Common myeloid progenitor, CD34-positive (primary cell): Measurements from ENCODE around the gene ARPC1A.
A peak's percentile ranks its signal among the peaks of the same experiment; 100 is the strongest.
"Not testable (repeated sequence)": the region's sequence is repeated elsewhere in the genome, so short reads cannot be mapped to it uniquely, and the experiment has no call there.

Experiments used
- CTCF ChIA-PET: fragments of 350-600 bp; sonication (Branson Sonifier 250); formaldehyde crosslinking; loops from one replicate; lab custom pipeline; 2021; ENCODE audit warnings: antibody characterized with exemption; lab: Charles Lee
- POLR2A ChIA-PET: fragments of 350-600 bp; sonication (Branson Sonifier 250); formaldehyde crosslinking; loops from one replicate; lab custom pipeline; 2021; ENCODE audit warnings: antibody characterized with exemption; lab: Charles Lee
- DNase-seq, 3 donors: peaks; one replicate each; pipeline versions ENCODE4 v3.0.0 to v3.0.0-alpha.2; 2013
- H3K27ac ChIP-seq, 2 experiments: 1 replicate in 1 of 2; 2 replicates in 1 of 2; pipeline ENCODE4 v1.7.0; 2013; ENCODE audit warnings: inconsistent platforms in 2 of 2, low read length in 2 of 2, mild to moderate bottlenecking in 2 of 2, low read depth in 1 of 2, moderate library complexity in 1 of 2; ENCODE audit not compliant: severe bottlenecking in 2 of 2, insufficient read depth in 1 of 2, poor library complexity in 1 of 2
- H3K27me3 ChIP-seq, 5 experiments: replicated peaks in 2 of 5; 1 replicate in 3 of 5; 2 replicates in 2 of 5; pipeline versions ENCODE4 v1.6.1 to v1.7.0; 2013; ENCODE audit warnings: low read length in 4 of 5, mild to moderate bottlenecking in 2 of 5, moderate library complexity in 2 of 5, inconsistent platforms in 1 of 5; ENCODE audit not compliant: insufficient read depth in 5 of 5, control insufficient read depth in 4 of 5
- H3K36me3 ChIP-seq, 4 experiments: 1 replicate in 2 of 4; 2 replicates in 2 of 4; pipeline versions ENCODE4 v1.6.1 to v1.7.0; 2013; ENCODE audit warnings: low read length in 3 of 4, control low read depth in 1 of 4, mild to moderate bottlenecking in 1 of 4; ENCODE audit not compliant: control insufficient read depth in 4 of 4, insufficient read depth in 4 of 4
- H3K4me1 ChIP-seq, 4 experiments: 1 replicate in 3 of 4; 2 replicates in 1 of 4; pipeline versions ENCODE4 v1.6.1 to v1.7.1; 2013; ENCODE audit warnings: low read length in 3 of 4, mild to moderate bottlenecking in 3 of 4, control low read depth in 1 of 4, inconsistent platforms in 1 of 4, moderate library complexity in 1 of 4; ENCODE audit not compliant: control insufficient read depth in 4 of 4, insufficient read depth in 4 of 4; ENCODE audit errors: control extremely low read depth in 1 of 4
- H3K4me3 ChIP-seq, 7 experiments: 1 replicate in 4 of 7; 2 replicates in 3 of 7; pipeline versions ENCODE4 v1.5.1 to v1.7.0; 2013; ENCODE audit warnings: mild to moderate bottlenecking in 7 of 7, low read length in 6 of 7, moderate library complexity in 6 of 7, inconsistent platforms in 2 of 7, low read depth in 2 of 7, control low read depth in 1 of 7; ENCODE audit not compliant: insufficient read depth in 4 of 7, control insufficient read depth in 1 of 7; ENCODE audit errors: extremely low read depth in 1 of 7
- H3K9me3 ChIP-seq, 5 experiments: 1 replicate in 4 of 5; 2 replicates in 1 of 5; pipeline versions ENCODE4 v1.6.1 to v1.7.1; 2013; ENCODE audit warnings: low read length in 4 of 5, mild to moderate bottlenecking in 2 of 5, inconsistent platforms in 1 of 5, low read depth in 1 of 5, moderate library complexity in 1 of 5; ENCODE audit not compliant: control insufficient read depth in 4 of 5, insufficient read depth in 2 of 5; ENCODE audit errors: control extremely low read depth in 1 of 5
- WGBS: methylation state at CpG from one replicate; pipeline ENCODE4 v1.1.5; 2013; ENCODE audit not compliant: insufficient coverage; 5-methylcytosine and 5-hydroxymethylcytosine counted together

Gene ARPC1A

DNA sequence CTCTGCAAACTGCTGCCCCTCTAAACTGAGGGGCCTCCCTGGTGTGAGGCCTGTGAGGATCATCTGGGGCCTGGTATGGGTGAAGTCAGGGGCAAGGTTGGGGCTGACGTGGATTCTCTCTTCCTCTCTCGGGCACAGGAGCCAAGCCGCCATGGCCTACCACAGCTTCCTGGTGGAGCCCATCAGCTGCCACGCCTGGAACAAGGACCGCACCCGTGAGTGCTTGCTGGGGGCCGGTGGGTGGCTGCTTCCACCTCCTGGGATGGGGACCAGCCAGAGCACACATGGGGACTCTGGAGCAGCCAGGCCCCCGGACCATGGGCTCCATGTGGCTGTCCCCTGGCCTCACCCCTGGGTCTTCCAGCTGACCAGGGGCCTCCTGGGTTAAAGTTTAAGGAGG lies 59.9 kb downstream of the ARPC1A start:
- H3K36me3 ChIP-seq = peaks cover 0 to 64% (median 37%) of the 10 kb centered on the region in 4 experiments
- ChIA-PET POLR2A (no interaction called here), CTCF (interaction anchor here (0.8 to 3.1 kb wide), 5 partner anchors 12 to 22 kb away, joined by 3 to 24 read pairs (median 7); no protein-coding TSS in a partner anchor)
- DNase-seq = peak in 2 of 3 donors; percentile 31 to 41
- H3K27me3 ChIP-seq = no peaks in the 10 kb centered on the region
- H3K27ac ChIP-seq = no peak overlapping the region
- WGBS = 26% methylated on average over 8 of the region's 8 CpGs
- no peaks in the 10 kb centered on the region for H3K9me3 ChIP-seq
- peaks cover 0 to 31% (median 20%) of the 10 kb centered on the region in 4 experiments for H3K4me1 ChIP-seq
- peak overlapping the region in 2 of 7 experiments; percentile 10 to 19 for H3K4me3 ChIP-seq

DNA sequence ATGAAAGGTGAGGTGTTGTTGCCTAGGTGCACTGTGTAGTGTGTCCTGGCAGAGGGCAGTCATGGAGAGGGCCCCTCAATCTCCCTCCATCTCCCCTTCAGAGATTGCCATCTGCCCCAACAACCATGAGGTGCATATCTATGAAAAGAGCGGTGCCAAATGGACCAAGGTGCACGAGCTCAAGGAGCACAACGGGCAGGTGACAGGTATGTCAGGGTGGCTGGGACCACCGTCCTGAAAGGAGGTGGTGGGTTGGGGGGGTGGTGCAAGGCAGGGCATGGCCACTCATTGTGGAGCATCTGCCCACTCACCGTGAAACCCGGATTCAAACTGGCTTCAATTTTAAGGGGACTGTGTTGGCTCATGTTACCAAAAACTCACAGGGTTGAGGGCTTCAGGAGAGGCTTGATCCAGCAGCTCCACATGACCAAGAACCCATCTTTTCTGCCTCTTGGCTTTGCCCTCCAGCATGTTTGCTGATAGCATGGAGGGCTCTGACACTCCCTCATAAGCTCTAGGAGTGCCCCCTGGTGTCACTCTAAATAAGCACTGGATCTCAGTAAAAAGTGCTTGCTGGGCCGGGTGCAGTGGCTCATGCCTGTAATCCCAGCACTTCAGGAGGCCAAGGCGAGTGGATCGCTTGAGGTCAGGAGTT lies 61.0 kb downstream of the ARPC1A start:
- POLR2A ChIA-PET = no interaction called here
- Histone ChIP-seq H3K27me3 (no peaks in the 10 kb centered on the region), H3K4me3 (no peak overlapping the region), H3K36me3 (peaks cover 0 to 66% (median 40%) of the 10 kb centered on the region in 4 experiments), H3K4me1 (peaks cover 0 to 20% (median 8%) of the 10 kb centered on the region in 4 experiments), H3K9me3 (no peaks in the 10 kb centered on the region), H3K27ac (no peak overlapping the region)
- DNase-seq = peak in 2 of 3 donors; percentile 82 to 85
- CTCF ChIA-PET = interaction anchor here (0.8 to 3.1 kb wide), 9 partner anchors 14 to 41 kb away, joined by 3 to 24 read pairs (median 4); no protein-coding TSS in a partner anchor
- WGBS = 94% methylated on average over 9 of the region's 9 CpGs

DNA sequence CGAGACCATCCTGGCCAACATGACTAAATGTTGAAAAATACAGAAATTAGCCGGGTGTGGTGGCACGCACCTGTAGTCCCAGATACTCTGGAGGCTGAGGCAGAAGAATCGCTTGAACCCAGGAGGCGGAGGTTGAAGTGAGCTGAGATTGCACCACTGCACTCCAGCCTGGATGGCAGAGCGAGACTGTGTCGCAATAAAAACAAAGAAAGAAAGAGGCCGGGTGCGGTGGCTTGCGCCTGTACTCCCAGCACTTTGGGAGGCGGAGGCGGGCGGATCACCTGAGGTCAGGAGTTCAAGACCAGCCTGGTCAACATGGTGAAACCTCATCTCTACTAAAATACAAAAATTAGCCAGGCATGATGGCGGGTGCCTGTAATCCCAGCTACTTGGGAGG lies 61.5 kb downstream of the ARPC1A start:
- H3K36me3 ChIP-seq = peaks cover 0 to 67% (median 44%) of the 10 kb centered on the region in 4 experiments
- H3K9me3 ChIP-seq, POLR2A ChIA-PET, H3K27me3 ChIP-seq, DNase-seq, H3K4me3 ChIP-seq, H3K27ac ChIP-seq: not testable (repeated sequence)
- H3K4me1 ChIP-seq = peaks cover 0 to 16% (median 8%) of the 10 kb centered on the region in 4 experiments
- 93% methylated on average over 13 of the region's 14 CpGs for WGBS
- CTCF ChIA-PET = interaction anchor here (1.3 to 3.1 kb wide), 8 partner anchors 14 to 41 kb away, joined by 3 to 24 read pairs (median 6); no protein-coding TSS in a partner anchor

DNA sequence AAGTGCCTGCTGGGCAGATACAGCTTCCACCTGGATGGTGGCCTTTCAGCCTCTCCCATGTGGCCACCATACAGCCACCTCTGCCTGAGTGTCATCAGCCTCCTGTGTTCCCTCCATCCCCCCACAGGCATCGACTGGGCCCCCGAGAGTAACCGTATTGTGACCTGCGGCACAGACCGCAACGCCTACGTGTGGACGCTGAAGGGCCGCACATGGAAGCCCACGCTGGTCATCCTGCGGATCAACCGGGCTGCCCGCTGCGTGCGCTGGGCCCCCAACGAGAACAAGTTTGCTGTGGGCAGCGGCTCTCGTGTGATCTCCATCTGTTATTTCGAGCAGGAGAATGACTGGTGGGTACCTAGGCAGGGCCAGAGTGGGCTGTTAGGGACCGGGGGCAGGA lies 62.2 kb downstream of the ARPC1A start:
- ChIA-PET CTCF (interaction anchor here (1.5 to 3.1 kb wide), 7 partner anchors 15 to 42 kb away, joined by 3 to 24 read pairs (median 4); no protein-coding TSS in a partner anchor), POLR2A (no interaction called here)
- H3K36me3 ChIP-seq = peaks cover 0 to 74% (median 44%) of the 10 kb centered on the region in 4 experiments
- H3K4me3 ChIP-seq = no peak overlapping the region
- H3K4me1 ChIP-seq = peaks cover 0 to 22% (median 8%) of the 10 kb centered on the region in 4 experiments
- H3K27me3 ChIP-seq = no peaks in the 10 kb centered on the region
- H3K9me3 ChIP-seq = no peaks in the 10 kb centered on the region
- WGBS = 98% methylated on average over 16 of the region's 20 CpGs
- H3K27ac ChIP-seq = no peak overlapping the region
- DNase-seq = no peak

DNA sequence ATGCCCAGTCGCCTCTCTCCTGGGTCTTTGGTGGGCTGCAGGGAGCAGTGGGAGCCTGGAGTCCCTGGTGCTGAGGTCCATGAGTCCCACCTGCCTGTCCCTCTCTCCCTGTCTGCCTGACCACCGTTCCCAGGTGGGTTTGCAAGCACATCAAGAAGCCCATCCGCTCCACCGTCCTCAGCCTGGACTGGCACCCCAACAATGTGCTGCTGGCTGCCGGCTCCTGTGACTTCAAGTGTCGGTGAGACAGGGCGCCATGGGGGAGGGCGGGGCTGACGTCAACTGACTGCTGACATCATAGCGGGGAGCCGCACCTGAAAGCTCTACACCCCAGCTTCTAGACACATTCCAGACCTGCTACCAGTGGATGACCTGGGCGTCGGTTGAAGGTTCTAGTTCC lies 64.1 kb downstream of the ARPC1A start:
- CTCF ChIA-PET = interaction anchor here (0.7 to 1.9 kb wide), 5 partner anchors 11 to 355 kb away, joined by 3 to 5 read pairs (median 3); no protein-coding TSS in a partner anchor
- POLR2A ChIA-PET = no interaction called here

DNA sequence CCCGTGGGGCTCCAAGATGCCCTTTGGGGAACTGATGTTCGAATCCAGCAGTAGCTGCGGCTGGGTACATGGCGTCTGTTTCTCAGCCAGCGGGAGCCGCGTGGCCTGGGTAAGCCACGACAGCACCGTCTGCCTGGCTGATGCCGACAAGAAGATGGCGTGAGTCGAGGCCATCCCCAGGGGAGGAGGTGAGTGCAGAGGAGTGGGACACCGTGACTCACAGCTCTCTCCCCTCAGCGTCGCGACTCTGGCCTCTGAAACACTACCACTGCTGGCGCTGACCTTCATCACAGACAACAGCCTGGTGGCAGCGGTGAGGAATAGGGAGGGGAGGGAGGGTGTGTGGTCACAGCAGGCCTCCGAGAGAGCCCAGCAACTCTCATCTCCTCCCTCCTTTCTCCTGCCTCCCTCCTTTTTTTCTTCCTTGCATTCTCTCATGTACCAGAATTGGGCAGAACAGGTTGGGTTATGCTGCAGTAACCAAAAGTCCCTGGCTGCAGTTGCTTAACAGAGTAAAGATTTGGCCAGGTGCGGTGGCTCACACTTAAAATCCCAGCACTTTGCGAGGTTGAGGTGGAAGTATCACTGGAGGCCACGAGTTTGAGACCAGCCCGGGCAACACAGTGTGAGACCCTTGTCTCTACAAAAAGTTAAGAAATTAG lies 65.4 kb downstream of the ARPC1A start:
- H3K4me1 ChIP-seq = peaks cover 0 to 19% (median 5%) of the 10 kb centered on the region in 4 experiments
- H3K27ac ChIP-seq = no peak overlapping the region
- peaks cover 0 to 87% (median 59%) of the 10 kb centered on the region in 4 experiments for H3K36me3 ChIP-seq
- peak in 1 of 3 donors; percentile 21 for DNase-seq
- no peaks in the 10 kb centered on the region for H3K27me3 ChIP-seq
- H3K9me3 ChIP-seq = no peaks in the 10 kb centered on the region
- no peak overlapping the region for H3K4me3 ChIP-seq
- 98% methylated on average over 17 of the region's 23 CpGs for WGBS
- ChIA-PET CTCF (interaction anchor here (1.0 to 1.9 kb wide), 3 partner anchors 10 to 16 kb away, joined by 3 to 5 read pairs (median 4); no protein-coding TSS in a partner anchor), POLR2A (interaction anchor here (0.6 kb wide), 1 partner anchor 991 kb away, joined by 4 read pairs; no protein-coding TSS in a partner anchor)

More for the DNA sequence above, 64.1 kb downstream of the ARPC1A start:
- H3K27ac ChIP-seq = no peak overlapping the region
- no peak for DNase-seq
- 97% methylated on average over 11 of the region's 13 CpGs for WGBS
- no peaks in the 10 kb centered on the region for H3K27me3 ChIP-seq
- H3K36me3 ChIP-seq = peaks cover 0 to 82% (median 54%) of the 10 kb centered on the region in 4 experiments
- no peaks in the 10 kb centered on the region for H3K9me3 ChIP-seq
- H3K4me3 ChIP-seq = no peak overlapping the region
- peaks cover 0 to 27% (median 8%) of the 10 kb centered on the region in 4 experiments for H3K4me1 ChIP-seq
